ENCODE measurements around the gene PALLD.
A peak's percentile ranks its signal among the peaks of the same experiment; 100 is the strongest.
"Not testable (repeated sequence)": the region's sequence is repeated elsewhere in the genome, so short reads cannot be mapped to it uniquely, and the experiment has no call there.

PALLD gene

DNA sequence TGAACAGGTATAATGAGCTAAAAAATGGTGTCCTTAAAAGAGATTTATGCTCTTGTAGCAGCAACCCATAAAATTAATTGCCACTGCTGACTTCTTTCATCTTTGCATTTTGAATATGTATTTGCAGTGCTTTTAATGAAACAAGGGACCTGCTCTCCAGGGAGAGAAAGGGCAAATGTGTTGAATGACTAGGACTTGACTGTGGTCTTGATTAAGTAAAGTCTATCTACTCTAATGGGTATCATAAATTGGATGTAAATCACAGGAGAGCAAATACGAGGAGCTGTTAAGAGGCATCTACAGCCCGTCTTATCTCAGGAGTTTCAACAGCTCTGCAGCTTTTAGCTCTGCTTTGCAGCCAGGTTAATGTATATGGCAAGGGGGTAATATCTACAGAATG lies 216.4 kb downstream of the PALLD start:
- DNase-seq, result no peak

DNA sequence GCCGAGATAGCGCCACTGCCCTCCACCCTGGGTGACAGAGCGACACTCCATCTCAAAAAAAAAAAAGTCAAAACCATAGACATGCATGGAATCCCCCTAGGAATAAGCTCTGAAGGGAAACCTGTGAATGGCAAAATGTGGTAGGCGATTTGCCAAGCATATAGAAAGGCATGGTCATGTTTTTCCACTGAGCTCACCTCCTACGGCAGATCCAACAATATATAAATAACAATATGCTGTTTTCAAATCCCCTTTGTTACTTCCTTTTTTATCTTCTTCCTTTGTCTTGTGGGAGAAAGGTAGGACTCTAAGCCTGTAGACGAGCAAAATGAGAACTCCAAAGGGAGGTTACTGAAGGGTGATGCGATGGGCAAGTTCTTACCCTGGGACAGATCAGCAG lies 219.0 kb downstream of the PALLD start:
- no peak for DNase-seq

DNA sequence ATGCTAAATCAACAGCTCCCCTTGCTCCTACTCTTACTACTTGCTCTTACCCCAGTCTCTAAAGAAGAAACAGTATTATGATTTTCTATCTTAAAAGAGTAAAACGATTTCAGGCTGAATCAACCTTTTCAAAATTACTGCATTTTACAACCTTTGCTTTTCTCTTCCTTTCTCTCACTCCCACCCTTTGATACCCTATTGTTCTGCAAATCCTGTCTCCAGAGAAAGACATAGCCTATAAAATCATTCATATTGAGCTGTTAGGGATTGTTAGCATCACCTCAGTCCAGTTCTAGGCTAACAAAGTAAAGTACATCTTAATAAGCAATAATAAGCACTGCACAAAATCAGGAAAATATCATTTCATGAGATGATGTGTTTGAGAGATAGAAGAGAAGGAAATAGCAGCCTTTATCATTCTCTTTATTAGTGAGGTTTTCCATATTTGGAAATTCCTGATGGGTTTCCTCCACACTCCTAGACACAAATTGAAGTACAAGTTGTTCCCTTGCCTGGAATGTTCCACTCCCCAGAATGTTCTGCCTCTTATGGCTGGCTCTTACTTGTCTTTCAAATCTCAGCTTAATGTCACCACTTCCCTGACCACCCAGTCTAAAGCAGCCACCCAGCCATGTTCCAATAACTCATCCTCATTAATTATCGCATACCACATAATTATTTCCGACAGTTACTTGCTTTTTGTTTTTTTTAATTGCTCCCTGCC lies 219.7 kb downstream of the PALLD start:
- DNase-seq, result no peak

DNA sequence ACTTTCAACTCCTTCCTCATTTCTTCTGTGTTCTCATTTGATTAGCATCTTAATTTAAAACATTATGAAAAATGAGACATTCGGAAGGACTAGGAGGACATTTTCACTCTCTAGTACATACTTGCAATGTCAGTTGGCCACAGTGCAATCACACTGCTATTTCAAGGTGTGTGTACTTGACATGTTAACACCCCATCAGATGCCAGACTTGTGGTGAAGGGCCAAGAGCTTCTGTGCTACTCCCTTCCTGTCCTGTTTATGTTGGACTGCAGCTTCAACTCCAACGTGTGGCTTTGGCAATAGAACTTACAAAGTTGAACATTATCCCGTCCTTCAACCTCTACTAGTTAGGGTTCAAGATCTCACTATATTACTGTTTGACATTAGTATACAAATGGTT lies 221.0 kb downstream of the PALLD start:
- no peak for DNase-seq

DNA sequence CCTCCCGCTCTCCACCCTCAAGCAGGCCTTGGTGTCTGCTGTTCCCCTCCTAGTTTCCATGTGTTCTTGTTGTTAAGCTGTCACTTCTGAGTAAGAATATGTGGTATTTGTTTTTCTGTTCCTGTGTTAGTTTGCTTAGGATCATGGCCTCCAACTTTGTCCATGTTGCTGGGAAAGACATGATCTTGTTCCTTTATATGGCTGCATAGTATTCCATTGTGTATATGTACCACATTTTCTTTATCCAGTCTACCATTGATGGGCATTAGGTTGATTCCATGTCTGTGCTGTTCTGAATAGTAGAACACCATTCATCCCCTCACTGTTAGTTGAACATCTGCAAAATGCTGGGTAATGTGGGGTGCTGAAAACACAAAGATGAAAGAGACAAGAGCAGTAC lies 222.9 kb downstream of the PALLD start:
- DNase-seq, result no peak

GRCh38 chr4:168720396-168720900 lies 223.6 kb downstream of the PALLD start:
- no peak for DNase-seq

- no peak for DNase-seq
These were observed 225.5 kb downstream of the PALLD start for GRCh38 chr4:168722391-168722790.

- DNase-seq, result no peak
These were observed 226.2 kb downstream of the PALLD start for GRCh38 chr4:168723020-168723419.

DNA sequence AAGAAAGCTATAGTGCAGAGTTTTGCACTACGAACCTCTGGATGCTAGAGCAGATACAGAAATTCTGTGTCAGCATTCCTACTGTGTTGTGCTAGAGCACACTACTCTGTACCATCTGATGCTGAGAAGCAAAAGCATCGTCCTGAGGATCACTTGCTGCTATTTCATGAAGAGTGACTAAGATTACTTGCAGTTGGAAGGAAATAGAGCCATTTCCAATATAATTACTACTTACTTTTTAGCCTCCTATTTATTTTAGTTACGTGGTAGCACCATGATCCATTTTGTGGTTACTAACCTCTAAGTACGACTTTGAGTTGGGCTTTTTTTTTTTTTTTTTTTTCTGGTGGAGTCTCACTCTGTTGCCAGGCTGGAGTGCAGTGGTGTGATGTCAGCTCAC lies 226.7 kb downstream of the PALLD start:
- no peak for DNase-seq

DNA sequence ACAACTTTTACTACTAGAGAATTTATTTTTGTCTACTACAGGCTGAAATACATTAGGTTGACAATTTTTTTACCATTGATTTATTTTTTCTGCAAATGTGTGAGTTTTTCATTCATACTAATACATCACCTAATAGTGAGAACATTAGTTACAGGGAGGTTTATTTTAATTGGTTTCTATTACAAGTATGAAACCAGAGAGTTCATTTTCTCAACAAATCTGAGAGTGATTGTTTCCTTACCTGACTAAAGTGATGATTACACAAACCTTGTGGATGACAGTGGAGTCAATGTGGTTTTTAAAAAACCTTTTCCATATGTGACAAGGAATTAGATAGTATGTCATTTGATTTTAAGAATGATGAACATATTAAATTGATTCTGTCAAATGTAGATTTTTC lies 227.4 kb downstream of the PALLD start:
- no peak for DNase-seq

- no peak for DNase-seq
These were observed 228.0 kb downstream of the PALLD start for GRCh38 chr4:168724686-168725411.

DNA sequence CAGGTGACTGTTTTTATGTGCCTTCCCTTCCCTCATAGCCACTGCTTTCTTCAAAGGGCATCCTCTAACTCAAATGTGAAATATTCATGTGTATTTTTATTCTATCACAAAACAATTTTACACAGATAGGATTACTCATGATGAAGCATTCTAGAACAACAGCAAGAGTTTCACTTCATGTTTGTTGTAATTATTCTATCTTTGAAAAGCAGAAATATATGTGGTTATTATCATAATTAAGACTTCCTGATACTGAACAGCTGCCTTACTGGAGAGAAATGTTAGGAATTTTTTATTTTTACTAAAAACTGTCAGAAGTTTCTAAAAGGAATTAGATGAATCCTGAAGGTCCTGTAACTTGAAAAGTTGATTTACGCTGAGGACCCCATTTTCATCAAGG lies 229.1 kb downstream of the PALLD start:
- DNase-seq, result no peak

DNA sequence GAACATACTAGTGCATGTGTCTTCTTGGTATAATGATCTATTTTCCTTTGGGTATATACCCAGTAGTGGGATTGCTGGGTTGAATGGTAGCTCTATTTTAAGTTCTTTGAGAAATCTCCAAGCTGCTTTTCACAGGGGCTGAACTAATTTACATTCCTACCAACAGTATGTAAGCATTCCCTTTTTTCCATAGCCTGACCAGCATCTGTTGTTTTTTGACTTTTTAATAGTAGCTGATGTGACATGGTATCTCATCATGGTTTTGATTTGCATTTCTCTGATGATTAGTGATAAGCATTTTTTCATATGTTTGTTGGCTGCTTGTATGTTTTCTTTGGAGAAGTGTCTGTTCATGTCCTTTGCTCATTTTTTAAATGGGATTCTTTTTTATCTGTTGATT lies 230.3 kb downstream of the PALLD start:
- not testable (repeated sequence) for DNase-seq

GRCh38 chr4:168731006-168731636 lies 234.3 kb downstream of the PALLD start:
- no peak for DNase-seq

- DNase-seq, result no peak
These were observed 235.0 kb downstream of the PALLD start for GRCh38 chr4:168731706-168732414.

- no peak for DNase-seq
These were observed 235.9 kb downstream of the PALLD start for GRCh38 chr4:168732714-168733113.

GRCh38 chr4:168734703-168735678 lies 238.1 kb downstream of the PALLD start:
- DNase-seq, result peak; percentile 35

- no peak for DNase-seq
These were observed 238.9 kb downstream of the PALLD start for GRCh38 chr4:168735735-168736134.

DNA sequence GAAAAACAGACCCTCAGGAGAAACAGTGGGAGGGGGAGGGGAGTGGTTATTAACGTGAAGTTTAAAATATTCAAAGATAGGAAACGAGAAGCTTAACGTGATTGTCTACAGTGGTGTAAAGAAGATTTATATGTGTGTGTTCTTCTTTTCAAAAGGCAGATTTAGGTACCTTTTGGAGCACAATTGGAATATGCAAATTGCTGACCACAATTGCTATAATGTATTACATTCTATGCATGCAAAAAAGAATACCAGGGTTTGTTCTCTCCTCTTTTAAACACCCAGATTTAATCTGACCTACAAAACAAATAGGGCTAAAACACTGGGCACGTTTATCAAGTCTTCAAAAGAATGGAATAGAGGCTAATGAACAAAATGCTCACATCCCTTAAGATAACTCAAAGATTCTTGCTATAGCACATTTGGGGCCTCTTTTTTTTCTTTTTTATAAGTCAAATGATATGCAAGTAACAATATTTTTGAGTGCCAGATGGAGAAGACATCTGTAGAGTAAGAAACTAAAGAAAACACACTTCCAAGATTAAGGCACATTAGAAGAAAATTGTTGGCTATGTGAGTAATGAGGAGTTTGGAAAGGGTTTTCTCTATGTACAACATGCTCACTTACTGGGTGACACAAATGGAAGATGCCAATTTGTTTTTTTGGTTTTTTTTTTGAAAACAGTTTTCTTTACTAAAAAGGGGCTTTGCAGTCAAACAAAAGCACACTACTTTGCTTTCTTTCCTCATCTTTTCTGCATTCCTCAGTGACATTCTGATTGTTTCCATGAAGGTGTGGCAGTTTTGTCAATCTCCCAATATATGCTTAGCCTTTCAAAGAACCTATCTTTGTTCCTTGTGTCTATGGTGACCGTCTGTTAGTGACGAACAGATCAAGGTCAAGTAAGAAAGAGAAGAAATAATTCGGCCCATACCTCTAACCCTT lies 240.3 kb downstream of the PALLD start:
- DNase-seq, result no peak

GRCh38 chr4:168737806-168738172 lies 240.9 kb downstream of the PALLD start:
- no peak for DNase-seq

DNA sequence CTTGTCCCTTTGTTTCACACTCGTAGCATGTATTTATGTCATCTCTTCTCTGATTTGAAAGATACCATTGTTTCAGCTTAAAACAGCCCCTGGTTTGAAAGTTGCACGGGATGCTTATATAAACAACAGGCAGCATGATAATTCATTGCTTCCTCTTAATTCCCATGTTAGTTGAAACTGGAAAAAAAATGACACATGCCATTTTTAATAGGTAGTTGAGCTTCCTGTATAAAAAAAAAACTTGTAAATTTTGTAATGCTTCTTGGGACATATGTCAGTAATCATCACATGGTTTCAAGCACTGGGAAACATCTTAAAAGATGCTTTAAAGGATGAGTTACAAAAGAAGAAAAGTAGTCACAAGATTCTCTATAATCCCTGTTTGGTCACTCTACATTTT lies 243.0 kb downstream of the PALLD start:
- DNase-seq, result no peak

Measured in right hindlimb (tissue), 1 donor.